T47D (cell line): ENCODE results near the gene HIVEP3.
"Not testable (repeated sequence)": the region's sequence is repeated elsewhere in the genome, so short reads cannot be mapped to it uniquely, and the experiment has no call there.

Source experiments
- DNase-seq, 2 experiments: peaks; one replicate each; pipeline versions ENCODE4 v3.0.0 to v3.0.0-alpha.2; 2011 to 2012; ENCODE audit warnings: low read depth in 1 of 2, low spot score in 1 of 2
- JUND ChIP-seq: IDR thresholded peaks from 2 replicates; pipeline ENCODE4 v1.6.1; 2012; ENCODE audit warnings: low read depth
- in situ Hi-C: cut with HindIII; loops from 2 replicates; pipeline ENCODE4 v1.10.0; 2016; ENCODE audit warnings: low sequenced_read_pairs, low pct_unique_long_range_greater_than_20kb

Gene HIVEP3

GRCh38 chr1:41566274-41566885 lies 352.3 kb downstream of the HIVEP3 start:
- DNase-seq: no peak
- in situ Hi-C loops: no loop called here
- no peak for TF ChIP-seq JUND

GRCh38 chr1:41564741-41565475 lies 353.8 kb downstream of the HIVEP3 start:
- TF ChIP-seq JUND: no peak
- in situ Hi-C loops: no loop called here
- no peak for DNase-seq

- no peak for TF ChIP-seq JUND
- in situ Hi-C loops: no loop called here
- no peak for DNase-seq
Measured at GRCh38 chr1:41562328-41562727, 356.4 kb downstream of the HIVEP3 start.

GRCh38 chr1:41560931-41561330 lies 357.8 kb downstream of the HIVEP3 start:
- in situ Hi-C loops: no loop called here
- TF ChIP-seq JUND: no peak
- no peak for DNase-seq

- no peak for DNase-seq
- no peak for TF ChIP-seq JUND
- in situ Hi-C loops: no loop called here
Measured at GRCh38 chr1:41560496-41560895, 358.2 kb downstream of the HIVEP3 start.

- TF ChIP-seq JUND: no peak
- DNase-seq: no peak
- in situ Hi-C loops: no loop called here
Measured at GRCh38 chr1:41559331-41559730, 359.4 kb downstream of the HIVEP3 start.

GRCh38 chr1:41558761-41559171 lies 360.0 kb downstream of the HIVEP3 start:
- no peak for TF ChIP-seq JUND
- in situ Hi-C loops: no loop called here
- no peak for DNase-seq

GRCh38 chr1:41557751-41558455 lies 360.8 kb downstream of the HIVEP3 start:
- in situ Hi-C loops: no loop called here
- no peak for TF ChIP-seq JUND

GRCh38 chr1:41554746-41555145 lies 364.0 kb downstream of the HIVEP3 start:
- in situ Hi-C loops, DNase-seq: not testable (repeated sequence)

More at GRCh38 chr1:41557751-41558455, 360.8 kb downstream of the HIVEP3 start:
- no peak for DNase-seq

GRCh38 chr1:41547781-41548560 lies 370.8 kb downstream of the HIVEP3 start:
- in situ Hi-C loops: no loop called here
- TF ChIP-seq JUND: no peak
- no peak for DNase-seq

GRCh38 chr1:41547336-41547735 lies 371.4 kb downstream of the HIVEP3 start:
- no peak for DNase-seq
- in situ Hi-C loops: no loop called here

GRCh38 chr1:41546833-41547135 lies 371.9 kb downstream of the HIVEP3 start:
- in situ Hi-C loops: no loop called here
- DNase-seq: no peak
- TF ChIP-seq JUND: no peak

More at GRCh38 chr1:41547336-41547735, 371.4 kb downstream of the HIVEP3 start:
- TF ChIP-seq JUND: no peak
